HG03457 (cell line): ENCODE measurements around the gene BMP8B.
A peak's percentile ranks its signal among the peaks of the same experiment; 100 is the strongest.
"Not testable (repeated sequence)": the region's sequence is repeated elsewhere in the genome, so short reads cannot be mapped to it uniquely, and the experiment has no call there.

Source experiments
- ATAC-seq: cut with Tn5 transposase; IDR thresholded peaks from one replicate; pipeline ENCODE4 v1.9.1; 2021; ENCODE audit warnings: moderate number of reproducible peaks; ENCODE audit not compliant: unreplicated experiment

BMP8B gene

DNA sequence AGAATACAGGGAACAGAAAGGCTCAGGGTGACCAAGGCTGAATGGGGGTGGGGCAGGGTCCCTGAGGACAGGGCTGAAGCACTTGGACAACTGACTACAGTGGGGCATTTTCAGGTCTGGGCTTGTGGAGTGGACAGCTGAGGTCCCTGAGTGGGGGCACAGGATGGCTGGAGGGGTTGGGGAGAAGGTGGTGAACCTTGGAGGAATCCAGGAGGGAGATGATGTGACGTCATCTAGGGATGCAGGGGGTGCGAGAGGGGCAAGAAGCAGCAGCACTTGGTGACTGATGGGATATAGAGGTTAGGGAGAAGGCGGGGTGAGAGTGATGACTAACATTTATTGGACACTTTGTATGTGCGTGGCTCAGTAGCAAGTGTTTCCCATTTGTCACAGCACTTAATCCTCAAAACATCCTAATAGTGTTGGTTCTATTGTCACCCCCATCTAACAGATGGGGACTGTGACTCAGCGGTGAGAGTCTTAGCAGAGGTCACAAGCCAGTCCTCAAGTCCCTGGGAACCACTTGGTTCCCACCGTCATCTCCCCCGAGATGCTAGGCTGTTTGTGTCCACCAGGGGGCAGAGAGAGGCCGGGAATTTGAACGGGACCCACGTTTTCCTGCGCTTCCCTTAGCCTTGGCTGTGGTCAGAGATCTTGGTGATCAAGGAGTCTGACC lies 27.9 kb upstream of the BMP8B start:
- ATAC-seq, result no peak

DNA sequence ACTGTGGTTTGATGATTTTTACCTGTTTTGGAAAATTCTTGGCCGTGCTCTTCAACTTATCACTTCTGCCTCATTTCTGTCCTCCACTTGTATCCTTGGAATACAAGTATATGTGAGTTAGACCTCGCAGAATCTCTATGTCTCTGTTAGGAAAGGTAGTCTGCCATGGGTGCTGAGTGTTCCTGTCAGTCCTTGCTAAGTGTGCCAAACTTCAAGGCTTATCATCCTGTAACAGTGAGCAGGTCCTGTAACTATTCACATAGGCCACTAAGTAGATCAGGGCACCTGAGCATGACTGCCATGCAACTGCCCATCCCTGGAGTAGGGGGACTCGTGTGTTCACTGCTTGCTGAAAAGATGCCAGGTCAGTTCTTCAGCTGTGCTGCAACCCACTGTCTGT lies 24.2 kb upstream of the BMP8B start:
- no peak for ATAC-seq

DNA sequence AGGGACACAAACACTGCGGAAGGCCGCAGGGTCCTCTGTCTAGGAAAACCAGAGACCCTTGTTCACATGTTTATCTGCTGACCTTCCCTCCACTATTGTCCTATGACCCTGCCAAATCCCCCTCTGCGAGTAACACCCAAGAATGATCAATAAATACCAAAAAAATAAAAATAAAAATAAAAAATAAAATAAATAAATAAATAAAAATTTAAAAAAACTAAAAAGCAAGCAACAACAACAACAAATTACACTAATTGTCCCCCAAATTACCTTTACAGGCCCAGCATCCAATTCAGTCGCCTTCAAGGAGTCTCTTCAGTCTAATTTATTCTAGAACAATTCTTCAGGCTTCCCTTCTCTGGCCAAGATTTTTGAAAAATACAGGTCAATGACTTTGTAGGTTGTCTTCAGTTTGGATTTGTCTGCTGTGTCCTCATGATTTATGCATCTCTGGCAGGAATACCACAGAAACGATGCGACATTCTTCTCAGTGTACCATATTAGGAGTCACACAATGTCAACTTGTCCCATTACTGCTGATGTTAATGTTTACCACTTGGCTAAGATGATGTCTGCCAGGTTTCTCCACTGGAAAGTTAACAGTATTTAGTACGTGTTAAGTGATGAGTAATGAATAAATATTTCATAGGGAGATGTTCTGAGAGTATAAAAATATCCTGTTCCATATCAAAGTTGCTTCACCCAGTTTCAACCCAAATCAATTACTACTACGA lies 20.3 kb upstream of the BMP8B start:
- ATAC-seq, result no peak

DNA sequence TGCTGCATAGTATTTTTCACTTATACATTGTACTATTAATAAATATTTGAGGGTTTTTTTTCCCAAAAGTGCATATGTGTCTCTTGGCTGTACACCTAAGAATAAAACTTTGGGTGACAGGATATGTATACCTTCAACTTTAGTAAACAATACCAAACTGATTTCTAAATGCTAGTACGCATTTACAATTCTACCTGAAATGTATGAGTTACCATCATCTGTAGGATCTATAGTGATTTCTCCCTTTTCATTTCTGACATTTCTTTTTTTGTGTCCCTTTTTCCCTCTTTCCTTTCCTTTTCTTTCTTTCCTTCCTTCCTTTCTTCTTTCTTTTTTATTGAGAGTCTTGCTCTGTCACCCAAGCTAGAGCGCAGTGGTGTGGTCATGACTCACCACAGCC lies 16.7 kb upstream of the BMP8B start:
- no peak for ATAC-seq

DNA sequence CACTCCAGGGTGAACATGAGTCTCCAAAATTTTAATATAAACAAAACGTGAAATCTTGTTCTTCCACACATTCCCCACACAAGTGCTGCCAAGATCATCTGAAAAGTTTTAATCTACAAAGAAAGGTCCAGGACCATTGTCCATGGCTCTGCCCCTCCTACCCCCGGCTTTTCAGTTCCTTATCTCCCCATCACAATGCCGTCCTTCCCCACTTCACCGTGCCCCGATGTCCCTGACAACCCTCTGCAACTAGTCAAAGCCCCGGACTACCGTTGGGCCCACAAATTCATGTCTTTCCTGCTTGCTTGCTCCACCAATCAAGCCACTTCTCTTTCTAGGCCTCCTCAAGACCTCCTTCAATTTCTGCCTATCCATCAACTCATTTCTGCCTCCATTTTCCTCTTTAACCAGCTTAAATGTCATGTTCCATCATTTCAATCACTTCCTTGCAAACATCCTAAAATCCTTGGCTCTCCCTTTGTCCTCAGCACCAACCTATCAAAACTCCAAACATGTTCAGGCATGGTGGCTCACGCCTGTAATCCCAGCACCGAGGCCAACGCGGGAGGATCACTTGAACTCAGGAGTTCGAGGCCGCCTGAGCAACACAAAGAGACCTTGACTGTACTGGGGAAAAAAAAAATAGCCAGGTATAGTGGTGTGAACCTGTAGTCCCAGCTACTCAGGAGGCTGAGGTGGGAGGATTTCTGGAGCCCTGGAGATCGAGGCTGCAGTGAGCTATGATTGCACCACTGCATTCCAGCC lies 14.0 kb upstream of the BMP8B start:
- ATAC-seq, result no peak

DNA sequence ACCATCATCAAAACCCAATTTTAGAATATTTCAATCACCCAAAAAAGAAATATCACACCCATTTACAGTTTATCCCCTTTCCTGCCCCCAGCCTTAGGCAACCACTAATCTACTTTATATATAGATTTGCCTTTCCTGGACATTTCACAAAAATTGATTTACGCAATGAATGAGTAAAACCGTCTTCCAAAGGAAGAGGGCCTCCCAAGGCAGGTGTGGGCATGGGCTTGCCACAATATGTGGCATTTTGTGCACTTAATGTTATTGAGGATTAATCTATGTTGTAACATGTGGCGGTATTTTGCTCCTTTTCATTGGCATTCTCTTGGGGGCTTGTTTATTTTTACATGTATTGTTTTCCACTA lies 11.8 kb upstream of the BMP8B start:
- no peak for ATAC-seq

DNA sequence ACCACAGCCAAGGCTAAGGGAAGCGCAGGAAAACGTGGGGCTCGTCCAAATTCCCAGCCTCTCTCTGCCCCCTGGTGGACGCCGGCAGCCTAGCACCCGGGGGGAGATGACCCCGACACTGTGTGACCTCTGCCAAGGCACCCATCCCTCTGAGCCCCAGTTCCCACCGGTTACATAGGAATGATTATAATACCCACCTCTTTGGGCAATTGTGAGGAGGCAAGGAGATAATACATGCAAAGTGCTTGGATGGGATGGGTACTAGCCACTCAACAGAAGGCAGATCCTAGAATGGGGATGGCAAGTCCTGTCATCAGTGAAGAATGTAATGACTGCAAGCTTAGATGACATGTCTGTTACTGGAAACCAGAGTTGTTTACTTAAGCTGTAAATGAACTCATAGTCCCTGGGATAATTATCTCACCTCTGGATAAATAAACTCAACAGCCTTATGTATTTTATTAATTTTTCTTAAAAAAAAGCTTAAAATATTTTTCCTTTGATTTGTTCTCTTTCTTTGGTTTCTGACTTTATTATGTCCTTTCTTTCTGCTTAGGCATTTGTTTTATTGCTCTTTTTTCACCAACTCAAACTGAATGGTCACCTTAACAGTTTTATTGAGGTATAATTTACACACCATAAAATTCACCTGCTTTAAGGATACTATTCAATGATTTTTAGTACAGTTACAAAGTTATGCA lies 11.3 kb upstream of the BMP8B start:
- ATAC-seq, result peak; percentile 40

DNA sequence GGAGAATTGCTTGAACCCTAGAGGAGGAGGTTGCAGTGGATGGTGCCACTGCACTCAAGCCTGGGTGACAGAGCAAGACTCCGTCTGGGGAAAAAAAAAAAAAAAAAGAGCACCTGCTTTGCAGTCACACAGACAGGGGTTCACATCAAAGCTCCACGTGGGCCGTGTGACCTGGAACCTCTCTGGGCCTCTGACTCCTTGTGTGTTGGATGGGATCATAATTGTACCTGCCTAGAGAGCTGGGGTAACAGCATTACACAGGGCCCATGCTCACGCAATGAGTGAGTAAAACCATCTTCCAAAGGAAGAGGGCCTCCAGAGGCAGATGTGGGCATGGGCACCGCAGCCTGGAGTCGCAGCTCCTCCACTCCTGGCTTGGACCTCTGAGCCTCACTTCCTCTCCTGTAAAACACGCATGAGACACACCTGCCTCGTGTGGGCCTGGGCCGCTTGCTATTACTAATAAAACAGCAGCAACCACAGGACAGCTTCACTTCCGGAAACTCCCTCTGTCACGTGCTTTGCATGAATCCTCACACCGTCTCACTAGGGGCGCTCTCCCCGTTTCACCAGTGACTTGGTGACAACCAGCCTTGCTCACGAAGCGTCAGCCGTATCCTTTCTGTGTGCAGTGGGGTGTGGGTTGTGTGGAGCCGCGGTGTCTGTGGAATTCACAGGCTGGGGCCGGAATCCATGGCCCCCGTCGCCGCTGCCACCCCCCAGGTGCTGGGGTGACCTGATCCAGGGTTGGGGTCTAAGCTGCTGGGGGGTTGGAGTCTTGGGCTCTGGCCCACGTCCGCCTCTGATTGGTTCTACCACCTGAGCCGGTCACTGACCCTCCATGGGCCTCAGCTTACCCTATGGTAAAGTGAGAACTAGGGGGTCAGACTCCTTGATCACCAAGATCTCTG lies 10.4 kb upstream of the BMP8B start:
- peak; percentile 79 for ATAC-seq

DNA sequence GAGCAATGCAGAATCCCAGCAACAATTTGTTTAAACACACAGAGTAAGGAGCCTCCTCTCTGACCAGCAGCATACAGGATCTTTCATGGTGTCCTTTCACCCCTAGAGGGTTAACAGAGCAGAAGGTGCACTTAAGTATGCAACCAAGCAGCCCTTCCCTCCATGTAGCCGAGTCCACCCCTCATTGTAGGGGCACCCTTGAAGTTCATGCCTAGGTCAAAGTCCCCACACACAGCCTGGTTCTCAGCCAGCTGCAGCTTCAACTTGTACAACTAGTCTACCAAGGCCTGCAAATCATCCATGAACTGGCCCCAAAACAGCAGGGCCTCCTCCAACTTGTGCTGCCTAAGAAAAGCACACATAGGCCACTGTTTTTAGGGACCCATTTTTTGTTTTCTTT lies 7.0 kb upstream of the BMP8B start:
- no peak for ATAC-seq

DNA sequence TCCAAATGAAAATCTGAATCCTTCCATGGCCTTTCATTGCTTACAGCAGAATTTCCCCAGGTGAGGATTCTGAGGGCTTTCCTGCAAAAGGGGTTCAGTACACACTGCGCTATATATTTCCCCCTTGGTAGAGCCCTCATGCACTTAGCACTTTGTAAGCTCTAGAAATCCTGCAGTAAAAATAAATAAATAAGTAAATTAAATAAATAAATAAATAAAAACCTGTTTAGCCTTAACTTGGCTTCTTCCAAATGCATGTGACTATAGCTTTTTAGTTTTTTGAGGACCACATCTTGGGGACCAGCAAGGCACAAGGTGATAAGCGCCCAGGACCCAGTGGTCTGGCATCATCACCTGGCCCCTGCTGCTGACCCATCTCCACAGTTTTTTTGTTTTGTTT lies 3.2 kb upstream of the BMP8B start:
- no peak for ATAC-seq

DNA sequence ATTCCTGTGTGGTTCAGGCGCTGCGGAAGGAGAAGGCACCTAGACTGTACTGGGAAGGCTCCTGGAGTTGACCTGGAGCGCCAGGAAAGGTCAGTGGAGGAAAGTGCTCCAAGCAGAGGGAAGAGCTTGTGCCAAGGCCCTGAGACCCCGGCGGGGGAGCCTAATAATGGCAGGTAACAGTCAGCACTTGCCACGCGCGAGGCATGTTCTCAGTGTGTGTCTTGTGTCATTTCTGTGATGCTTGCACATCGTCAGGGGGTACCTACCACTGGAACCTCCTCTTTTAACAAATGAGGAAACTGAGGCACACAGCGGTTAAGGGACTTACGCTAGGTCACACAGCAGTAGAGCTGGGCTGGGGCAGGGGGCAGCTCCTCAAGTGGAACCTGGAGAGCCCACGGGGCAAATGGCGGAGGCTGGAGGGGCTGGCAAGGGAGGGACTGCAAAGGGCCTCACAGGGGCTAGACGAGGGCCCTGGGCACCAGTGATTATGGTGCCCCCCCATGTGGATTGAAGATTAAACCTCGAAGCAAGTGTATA lies 976 bp upstream of the BMP8B start:
- ATAC-seq, result no peak

DNA sequence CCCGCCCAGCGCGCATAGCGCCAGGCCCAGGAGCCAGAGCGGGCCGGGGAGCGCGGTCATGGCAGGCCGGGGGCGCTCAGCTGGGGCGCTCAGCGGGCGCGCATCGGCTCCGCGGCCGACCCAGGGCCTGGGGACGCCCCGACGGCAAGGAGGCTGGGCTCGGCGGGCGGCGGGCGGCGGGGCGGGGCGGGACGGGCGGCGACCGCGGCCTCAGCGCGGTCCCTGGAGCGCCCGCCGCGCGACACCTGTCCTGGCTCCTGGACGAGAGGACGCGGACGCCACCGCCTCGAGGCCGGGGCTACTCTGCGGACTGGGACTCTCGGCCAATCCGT lies 273 bp downstream of the BMP8B start:
- ATAC-seq, result no peak

DNA sequence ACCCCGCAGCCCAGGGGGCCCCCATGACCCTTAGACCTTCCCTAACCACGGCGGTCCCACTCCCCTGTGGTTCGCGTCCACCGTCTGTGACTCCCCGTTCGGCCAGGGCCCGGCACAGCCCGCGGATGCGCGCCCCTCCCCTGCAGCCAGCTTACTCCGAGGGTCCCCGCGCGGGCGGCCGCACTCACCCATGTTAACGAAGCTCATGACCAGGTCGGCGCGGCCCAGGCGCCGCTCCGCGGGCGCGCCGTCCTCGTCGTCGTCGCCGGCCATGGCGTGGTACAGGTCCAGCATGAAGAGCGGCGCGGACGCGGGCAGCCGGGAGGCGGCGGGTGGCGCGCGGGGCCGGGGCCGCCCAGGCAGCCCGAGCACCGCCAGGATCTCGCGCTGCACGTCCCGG lies 701 bp downstream of the BMP8B start:
- ATAC-seq, result not testable (repeated sequence)

DNA sequence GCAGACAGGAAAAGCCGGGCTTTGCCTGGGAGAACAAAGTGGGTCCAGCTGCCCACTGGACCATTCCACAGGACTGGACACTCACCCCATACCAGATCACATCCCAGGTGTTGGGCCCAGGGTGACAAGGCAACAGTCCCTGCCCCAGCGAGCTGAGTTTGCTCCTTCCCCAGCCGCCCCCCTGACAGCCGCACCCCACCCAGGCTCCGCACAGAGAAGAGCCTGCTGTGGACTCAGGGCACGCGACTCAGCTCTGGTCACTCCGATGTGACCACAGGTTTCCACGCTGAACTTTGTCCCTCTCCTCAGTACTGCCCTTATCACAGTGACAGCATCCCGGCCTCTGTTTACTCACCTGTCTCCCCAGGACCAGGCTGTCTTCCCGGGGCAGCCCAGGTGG lies 1.2 kb downstream of the BMP8B start:
- ATAC-seq, result no peak

DNA sequence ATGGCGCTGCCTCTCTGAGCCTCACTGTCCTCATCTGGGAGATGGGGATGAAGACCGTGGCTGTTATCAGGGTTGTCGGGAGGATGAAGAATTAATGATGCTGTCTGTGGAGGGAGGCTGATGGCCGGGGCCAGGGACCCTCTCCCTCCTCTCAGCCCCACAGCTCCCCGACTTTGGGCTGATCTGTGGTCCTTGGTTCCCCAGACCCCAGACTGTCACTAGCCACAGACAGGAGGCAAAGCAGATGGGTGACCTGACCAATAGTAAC lies 1.6 kb downstream of the BMP8B start:
- not testable (repeated sequence) for ATAC-seq

DNA sequence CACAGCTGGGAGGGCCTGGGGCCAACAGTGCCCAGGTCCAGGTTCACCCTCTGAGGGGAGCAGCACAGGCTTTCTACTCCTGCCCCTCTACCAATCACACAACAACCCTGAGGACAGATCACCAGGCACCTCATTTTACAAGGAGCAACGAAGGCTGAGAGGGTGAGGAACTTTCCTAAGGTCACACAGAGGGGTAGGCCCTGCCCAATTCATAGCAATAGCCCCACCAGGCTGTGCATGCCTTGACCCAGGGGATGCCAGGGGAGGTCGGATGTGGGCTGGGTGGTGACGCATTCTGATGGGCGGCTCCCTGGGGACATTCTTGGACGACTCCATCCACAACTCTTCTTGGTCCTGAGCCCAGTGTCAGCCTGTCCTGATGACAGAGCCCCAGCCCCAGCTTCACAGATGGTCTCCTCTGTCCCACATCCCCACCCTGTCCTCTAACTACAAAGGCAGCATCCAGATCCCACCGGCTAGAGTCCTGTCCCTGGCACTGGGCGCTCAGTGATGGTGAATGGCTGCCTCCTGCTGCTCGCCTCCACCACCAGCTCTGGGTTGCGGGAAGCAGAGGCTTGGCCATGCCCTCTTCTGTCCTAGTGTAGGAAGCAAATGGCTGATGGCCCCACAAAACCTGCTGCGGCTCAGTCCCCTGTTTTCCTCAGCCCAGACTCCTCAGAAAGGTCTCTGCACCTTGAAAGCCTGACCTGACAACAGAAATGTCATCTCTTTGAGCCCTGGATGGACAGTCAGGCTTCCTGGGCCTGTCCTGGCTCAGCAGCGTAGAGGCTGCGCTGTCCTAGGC lies 2.2 kb downstream of the BMP8B start:
- ATAC-seq, result not testable (repeated sequence)

DNA sequence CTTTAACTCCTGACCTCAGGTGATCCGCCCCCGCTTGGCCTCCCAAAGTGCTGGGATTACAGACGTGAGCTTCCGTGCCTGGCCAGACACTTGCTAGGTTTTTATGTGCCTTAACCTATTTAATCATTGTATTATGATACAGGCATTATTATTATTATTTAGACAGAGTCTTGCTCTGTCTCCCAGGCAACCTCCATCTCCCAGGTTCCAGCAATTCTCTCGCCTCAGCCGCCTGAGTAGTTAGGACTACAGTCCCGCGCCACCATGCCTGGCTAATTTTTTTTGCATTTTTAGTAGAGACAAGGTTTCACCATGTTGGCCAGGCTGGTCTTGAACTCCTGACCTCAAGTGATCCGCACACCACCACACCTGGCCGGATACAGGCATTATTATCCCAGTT lies 6.0 kb downstream of the BMP8B start:
- not testable (repeated sequence) for ATAC-seq

DNA sequence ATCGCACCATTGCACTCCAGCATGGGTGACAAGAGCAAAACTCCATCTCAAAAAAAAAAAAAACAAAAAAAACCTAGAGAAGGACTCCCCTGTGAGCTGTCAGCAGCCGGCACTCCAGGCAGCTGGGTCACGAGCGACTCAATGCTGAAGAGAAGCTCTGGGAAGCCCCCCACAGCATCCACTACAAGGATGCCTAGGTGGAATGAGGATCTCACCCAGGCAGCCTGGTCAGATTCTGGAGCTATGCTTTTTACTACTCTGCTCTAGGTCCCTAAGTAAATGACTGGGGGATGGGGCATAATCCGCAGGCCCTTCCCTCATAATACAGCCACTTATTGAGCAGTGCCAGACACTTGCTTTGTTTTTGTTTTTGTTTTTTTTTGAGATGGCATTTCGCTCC lies 6.6 kb downstream of the BMP8B start:
- no peak for ATAC-seq

DNA sequence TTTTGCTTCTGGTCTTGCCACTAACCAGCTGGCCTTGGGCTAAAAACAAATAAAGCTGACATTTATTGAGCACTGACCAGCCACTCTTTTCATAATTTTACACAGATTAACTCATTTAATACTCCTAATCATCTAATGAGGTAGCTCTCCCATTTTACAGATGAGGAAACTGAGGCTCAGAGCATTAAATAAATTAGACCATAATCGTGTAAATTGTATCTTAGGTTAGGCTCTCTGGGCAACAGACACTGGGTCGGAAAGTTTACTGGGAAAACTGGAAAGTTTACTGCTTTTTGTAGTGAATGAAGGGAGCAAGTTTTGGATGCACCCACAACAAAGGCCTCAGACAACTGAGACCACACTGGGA lies 7.3 kb downstream of the BMP8B start:
- no peak for ATAC-seq

DNA sequence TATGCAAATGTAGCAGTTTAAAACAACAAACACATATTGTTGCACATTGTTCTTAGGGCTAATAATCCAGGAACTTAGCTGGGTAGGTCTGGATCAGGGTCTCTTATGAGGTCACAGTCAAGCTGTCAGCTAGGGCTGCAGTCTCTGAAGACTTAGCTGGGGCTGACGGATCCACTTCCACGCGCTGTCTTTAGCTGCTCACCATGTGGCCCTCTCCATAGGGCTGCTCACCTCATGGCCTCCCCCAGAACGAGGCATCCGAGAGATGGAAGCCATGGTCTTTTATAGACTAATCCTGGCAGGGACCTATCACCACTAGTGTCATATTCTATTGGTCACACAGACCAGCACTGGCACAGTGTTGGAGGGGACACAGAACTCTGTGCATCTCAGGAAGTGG lies 8.8 kb downstream of the BMP8B start:
- no peak for ATAC-seq
